ENCODE measurements around the gene TRIM33. TPM values are rescaled to one million over a fixed set of nuclear protein-coding genes. Genes with fewer than 3 reads are reported as not detected.

Gene TRIM33
- total and polyA plus RNA-seq, 2 of the 13 experiments (the other 11 are each of a cell fraction or from before 2014, with no cell fraction given): 35.5 to 42.2 TPM

- no peaks in the 10 kb centered on the region for H4K20me1 ChIP-seq (ENCODE audit: insufficient read depth, low read length)
- H3K27me3 ChIP-seq (ENCODE audit: control insufficient read depth in 1 of 2, insufficient read depth in 2 of 2, low read length in 2 of 2): no peaks in the 10 kb centered on the region
- no peak overlapping the region for H3K27ac ChIP-seq (ENCODE audit: extremely low read length, insufficient read depth, low read length)
- WGBS (ENCODE audit: low lambda C conversion rate): 94% methylated on average over 7 of the region's 7 CpGs
- H3K9ac ChIP-seq (ENCODE audit: insufficient read depth, low read depth, low read length): no peak overlapping the region
- ATAC-seq (no peak), DNase-seq (ENCODE audit: low spot score) (no peak), FAIRE-seq (no peak)
- H3K36me3 ChIP-seq (replicated peaks in 1 of 2; ENCODE audit: control insufficient read depth in 1 of 2, insufficient read depth in 2 of 2, low read length in 2 of 2): no peaks in the 10 kb centered on the region
- no peaks in the 10 kb centered on the region for H3K9me3 ChIP-seq (ENCODE audit: low read length)
- no peak overlapping the region for H3K4me2 ChIP-seq (ENCODE audit: low read depth, low read length)
- BruUV-seq (replicated peaks): no TSS peak
- no peak overlapping the region for H3K4me3 ChIP-seq (replicated peaks in 1 of 3; ENCODE audit: insufficient read depth in 1 of 3, low read depth in 2 of 3, low read length in 3 of 3)
- TF ChIP-seq ZNF543 (CRISPR knock-in tag; IDR thresholded peaks at IDR 0.05) (peak; percentile 99), HMGXB4 (CRISPR knock-in tag; IDR thresholded peaks at IDR 0.05; ENCODE audit: borderline replicate concordance in 1 of 2, low read depth in 1 of 2) (no peak), IKZF5 (CRISPR knock-in tag; IDR thresholded peaks at IDR 0.05) (no peak), ZNF740 (CRISPR knock-in tag; IDR thresholded peaks at IDR 0.05) (no peak), STAT5B (CRISPR knock-in tag; IDR thresholded peaks at IDR 0.05) (no peak)
- intact Hi-C loops (cut with micrococcal nuclease; ENCODE audit: unreplicated experiment): no loop called here
- H3K4me1 ChIP-seq (ENCODE audit: insufficient read depth, low read length): peaks cover 34% of the 10 kb centered on the region
- no peak overlapping the region for H2AFZ ChIP-seq (ENCODE audit: low read length)
- POLR2A ChIA-PET: no interaction called here
- H3K79me2 ChIP-seq (ENCODE audit: insufficient read depth, low read length): no peaks in the 10 kb centered on the region
- CTCF ChIA-PET (ENCODE audit: low intra/inter-chr PET ratio, low total read pairs): no interaction called here
- in situ Hi-C loops (cut with HindIII; ENCODE audit: extremely low pct_ligation_motif_present, low pct_unique_long_range_greater_than_20kb): no loop called here
Observed at GRCh38 chr1:114552106-114552639, 41.2 kb upstream of the TRIM33 start.
